Muscle of arm (tissue), 12 donors: ENCODE measurements around the gene TOR4A. TPM values are rescaled to one million over a fixed set of nuclear protein-coding genes. Genes with fewer than 3 reads are reported as not detected.

Source experiments
- DNase-seq: peaks from one replicate; pipeline ENCODE4 v3.0.0-alpha.2; 2013
- polyA plus RNA-seq, 12 donors: library from polyadenylated mRNA; unstranded; fragments of 120-200 nt; gene quantifications; one replicate each; pipeline ENCODE4 v1.2.1, GENCODE V29; 2013; ENCODE audit not compliant: insufficient read length in 12 of 12

The TOR4A gene
- polyA plus RNA-seq, 12 donors = 3.5 to 14.8 (median 4.4) TPM; not detected in 1

DNA sequence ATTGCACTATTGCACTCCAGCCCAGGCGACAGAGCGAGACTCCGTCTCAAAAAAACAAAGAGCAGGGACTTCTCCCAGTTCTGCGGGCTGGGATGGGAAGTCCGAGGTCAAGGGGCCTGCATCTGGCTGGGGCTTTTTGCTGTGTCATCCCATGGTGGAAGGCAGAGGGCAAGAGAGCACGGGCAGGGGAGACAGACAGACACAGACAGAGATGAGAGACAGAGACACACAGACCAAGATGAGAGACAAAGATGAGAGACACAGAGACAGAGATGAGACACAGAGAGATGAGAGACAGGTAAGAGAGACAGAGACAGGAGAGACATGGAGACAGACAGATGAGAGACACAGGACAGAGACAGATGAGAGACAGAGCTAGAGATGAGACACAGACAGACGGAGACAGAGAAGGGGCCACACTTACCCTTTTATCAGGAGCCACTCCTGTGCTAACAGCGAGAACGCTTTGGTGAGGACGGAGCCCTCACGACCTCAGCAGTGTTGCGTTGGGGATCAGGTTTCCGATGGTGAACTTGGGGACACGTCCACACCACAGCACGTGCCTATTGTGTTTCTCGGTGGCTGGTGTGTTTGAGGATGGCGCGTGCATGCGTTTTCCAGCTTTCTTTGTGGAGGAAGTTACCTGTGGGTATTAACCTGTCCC is 8.9 kb upstream of the TOR4A start:
- no peak for DNase-seq

GRCh38 chr9:137269231-137269772 is 8.2 kb upstream of the TOR4A start:
- no peak for DNase-seq

GRCh38 chr9:137270929-137271695 is 6.4 kb upstream of the TOR4A start:
- no peak for DNase-seq

GRCh38 chr9:137271696-137272076 is 5.8 kb upstream of the TOR4A start:
- no peak for DNase-seq

GRCh38 chr9:137272241-137273094 is 5.1 kb upstream of the TOR4A start:
- DNase-seq = no peak

- DNase-seq = no peak
These were observed 4.4 kb upstream of the TOR4A start for GRCh38 chr9:137273095-137273490.

- no peak for DNase-seq
These were observed 3.8 kb upstream of the TOR4A start for GRCh38 chr9:137273611-137274320.

- DNase-seq = no peak
These were observed 2.3 kb upstream of the TOR4A start for GRCh38 chr9:137275203-137275587.

DNA sequence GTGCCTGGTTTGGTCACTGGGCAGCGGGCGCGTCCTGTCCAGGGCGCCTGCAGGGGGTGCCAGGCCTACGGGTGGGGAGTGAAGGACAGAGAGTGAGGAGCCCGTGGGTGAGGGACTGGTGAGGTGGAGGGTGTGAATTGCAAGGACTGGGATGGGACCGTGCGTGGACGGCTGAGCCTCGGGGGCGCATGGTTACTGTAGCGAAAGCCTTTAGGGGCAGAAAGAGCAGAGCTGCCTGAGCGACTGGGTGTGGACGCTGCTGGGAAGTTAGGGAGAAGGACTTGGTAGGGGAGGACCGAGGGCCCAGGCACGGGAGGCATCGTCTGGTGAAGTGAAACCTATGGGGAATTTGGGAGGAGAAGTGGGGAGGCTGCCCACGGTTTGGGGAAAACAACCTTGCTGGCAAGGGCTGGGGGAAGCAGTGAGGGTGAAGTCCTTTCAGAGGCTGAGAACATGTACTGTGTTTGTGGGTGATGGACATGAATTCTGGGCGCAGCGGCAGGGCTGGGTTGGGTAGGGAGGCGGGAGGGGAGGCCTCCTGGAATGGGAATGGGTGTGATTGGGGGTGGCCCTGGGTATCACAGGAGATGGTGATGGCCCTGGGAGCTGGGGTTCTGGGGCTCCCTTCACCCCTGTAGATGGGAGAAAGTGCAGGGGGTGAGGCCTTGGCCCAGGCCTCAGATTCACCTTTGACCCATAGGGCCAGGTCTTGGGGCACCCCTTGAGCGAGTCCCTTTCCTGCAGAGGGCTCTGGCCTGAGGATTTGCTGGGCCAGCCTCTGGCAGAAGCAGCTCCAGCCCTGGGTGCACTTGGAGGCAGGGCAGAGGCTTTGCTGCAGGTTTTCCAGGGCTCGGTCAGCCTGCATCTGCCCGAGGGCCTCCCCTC is 1.7 kb upstream of the TOR4A start:
- no peak for DNase-seq

DNA sequence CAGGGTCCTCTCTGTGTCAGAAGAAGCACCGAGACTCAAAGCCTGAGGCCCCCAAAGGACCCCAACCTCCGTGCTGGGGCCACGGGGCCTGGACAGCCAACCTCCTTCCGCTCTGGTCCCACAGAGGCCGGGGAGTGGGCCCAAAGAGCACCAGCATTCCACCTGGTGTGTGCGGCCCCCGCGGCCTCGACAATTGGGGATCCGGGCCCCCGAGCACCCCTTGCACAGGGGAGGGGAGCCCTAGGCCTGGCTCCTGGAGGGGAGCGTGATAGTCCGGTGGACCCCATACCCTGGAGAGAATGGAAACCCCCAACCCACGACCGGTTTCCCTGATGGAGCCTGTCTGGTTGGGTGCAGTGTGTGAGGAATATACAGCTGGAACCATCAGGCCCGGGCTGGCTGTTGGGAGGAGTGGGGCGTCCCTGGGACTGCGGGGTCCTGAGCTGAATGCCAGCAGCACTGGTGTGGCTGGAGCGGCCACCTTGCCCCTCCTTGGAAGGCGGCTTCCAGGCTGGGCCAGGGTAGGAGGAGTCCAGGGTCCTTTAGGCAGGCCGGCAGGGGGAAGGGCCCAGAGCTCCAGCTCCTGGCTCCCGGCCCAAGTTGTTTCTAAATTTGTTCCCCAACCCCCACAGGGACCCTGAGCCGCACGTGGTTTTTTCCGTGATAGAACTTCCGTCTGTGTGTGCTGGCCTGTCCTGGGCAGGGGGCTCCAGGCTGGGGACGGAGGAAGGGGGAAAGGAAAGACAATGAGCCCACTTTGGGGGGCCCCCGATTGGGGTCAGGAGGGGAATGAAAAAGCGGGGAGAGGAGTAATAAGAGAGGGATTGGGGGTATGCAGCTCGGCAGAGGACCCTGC is 825 bp upstream of the TOR4A start:
- peak; percentile 87 for DNase-seq

- DNase-seq = no peak
These were observed 655 bp downstream of the TOR4A start for GRCh38 chr9:137278061-137278701.

GRCh38 chr9:137278721-137279711 is 1.5 kb downstream of the TOR4A start:
- no peak for DNase-seq

GRCh38 chr9:137279741-137280473 is 2.4 kb downstream of the TOR4A start:
- DNase-seq = no peak

DNA sequence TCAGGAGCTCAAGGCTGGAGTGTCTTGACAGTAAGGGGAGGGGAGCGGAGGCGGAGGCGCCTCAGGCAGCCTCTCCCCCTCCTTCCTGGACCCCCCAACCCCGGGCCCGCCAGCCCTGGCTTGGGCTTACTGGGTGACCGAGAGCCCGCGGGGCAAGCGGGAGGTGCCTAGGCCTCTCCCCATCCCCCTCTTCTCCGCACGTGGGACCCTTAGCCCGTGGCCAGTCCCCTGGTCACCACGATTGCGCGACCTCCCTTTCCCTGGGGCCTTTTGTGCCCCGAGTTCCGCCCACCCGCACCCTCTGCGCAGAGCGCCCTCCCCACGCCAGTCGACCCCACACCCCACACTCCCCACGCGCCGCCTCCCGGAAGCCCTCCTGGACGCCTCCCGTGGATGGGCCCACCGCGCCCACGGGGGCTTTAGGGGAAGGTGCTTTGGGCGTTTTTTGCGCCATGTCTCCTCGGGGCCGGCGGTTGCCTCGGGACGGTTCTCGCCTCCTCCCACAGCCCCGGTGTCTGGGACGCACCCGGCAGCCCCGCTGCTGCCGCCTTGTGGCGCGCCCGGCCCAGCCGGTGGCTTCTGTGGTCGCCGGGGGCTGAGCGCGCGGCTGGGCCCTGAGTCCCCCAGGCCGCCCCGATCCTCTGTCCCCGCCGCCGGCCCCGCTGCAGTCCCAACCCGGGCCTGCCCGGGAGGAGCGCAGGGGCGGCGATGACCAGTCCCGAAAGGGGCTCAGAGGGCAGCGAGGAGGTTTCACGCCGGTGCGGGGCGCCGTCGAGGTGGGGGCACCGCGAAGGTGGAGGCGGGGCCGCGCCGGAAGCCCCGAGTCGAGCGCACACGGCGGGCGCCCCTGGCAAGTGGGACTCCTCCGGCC is 3.2 kb downstream of the TOR4A start:
- DNase-seq = no peak

- no peak for DNase-seq
These were observed 4.0 kb downstream of the TOR4A start for GRCh38 chr9:137281345-137282116.
